ENCODE data around the gene LCE1A. TPM values are rescaled to one million over a fixed set of nuclear protein-coding genes. Genes with fewer than 3 reads are reported as not detected.

Gene LCE1A
- total and polyA plus RNA-seq, 2 of the 8 experiments (the other 6 are each of a cell fraction or from before 2014, with no cell fraction given): not detected

DNA sequence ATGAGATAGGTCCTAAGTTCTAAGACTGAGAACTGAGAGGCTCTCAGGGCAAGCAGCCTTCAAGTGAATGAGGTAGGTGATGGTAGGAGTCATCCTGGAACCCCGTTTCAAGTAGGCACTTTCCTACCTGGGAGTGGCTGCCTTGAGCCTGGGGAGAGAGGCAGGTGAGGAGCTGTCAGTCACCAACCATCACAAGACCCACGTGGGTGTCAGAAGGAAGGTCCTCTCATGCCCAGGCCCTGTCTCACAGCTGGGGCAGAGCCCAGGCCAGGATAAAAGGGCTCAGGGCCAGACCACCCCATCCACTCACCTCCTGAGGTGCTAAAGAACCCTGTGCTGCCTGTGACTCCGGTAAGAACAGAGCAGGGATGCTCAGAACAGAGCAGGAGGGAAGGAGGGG lies 30.9 kb upstream of the LCE1A start, which contains the start of gene LCE1D (continued):
- TF ChIP-seq, protein P1, sequence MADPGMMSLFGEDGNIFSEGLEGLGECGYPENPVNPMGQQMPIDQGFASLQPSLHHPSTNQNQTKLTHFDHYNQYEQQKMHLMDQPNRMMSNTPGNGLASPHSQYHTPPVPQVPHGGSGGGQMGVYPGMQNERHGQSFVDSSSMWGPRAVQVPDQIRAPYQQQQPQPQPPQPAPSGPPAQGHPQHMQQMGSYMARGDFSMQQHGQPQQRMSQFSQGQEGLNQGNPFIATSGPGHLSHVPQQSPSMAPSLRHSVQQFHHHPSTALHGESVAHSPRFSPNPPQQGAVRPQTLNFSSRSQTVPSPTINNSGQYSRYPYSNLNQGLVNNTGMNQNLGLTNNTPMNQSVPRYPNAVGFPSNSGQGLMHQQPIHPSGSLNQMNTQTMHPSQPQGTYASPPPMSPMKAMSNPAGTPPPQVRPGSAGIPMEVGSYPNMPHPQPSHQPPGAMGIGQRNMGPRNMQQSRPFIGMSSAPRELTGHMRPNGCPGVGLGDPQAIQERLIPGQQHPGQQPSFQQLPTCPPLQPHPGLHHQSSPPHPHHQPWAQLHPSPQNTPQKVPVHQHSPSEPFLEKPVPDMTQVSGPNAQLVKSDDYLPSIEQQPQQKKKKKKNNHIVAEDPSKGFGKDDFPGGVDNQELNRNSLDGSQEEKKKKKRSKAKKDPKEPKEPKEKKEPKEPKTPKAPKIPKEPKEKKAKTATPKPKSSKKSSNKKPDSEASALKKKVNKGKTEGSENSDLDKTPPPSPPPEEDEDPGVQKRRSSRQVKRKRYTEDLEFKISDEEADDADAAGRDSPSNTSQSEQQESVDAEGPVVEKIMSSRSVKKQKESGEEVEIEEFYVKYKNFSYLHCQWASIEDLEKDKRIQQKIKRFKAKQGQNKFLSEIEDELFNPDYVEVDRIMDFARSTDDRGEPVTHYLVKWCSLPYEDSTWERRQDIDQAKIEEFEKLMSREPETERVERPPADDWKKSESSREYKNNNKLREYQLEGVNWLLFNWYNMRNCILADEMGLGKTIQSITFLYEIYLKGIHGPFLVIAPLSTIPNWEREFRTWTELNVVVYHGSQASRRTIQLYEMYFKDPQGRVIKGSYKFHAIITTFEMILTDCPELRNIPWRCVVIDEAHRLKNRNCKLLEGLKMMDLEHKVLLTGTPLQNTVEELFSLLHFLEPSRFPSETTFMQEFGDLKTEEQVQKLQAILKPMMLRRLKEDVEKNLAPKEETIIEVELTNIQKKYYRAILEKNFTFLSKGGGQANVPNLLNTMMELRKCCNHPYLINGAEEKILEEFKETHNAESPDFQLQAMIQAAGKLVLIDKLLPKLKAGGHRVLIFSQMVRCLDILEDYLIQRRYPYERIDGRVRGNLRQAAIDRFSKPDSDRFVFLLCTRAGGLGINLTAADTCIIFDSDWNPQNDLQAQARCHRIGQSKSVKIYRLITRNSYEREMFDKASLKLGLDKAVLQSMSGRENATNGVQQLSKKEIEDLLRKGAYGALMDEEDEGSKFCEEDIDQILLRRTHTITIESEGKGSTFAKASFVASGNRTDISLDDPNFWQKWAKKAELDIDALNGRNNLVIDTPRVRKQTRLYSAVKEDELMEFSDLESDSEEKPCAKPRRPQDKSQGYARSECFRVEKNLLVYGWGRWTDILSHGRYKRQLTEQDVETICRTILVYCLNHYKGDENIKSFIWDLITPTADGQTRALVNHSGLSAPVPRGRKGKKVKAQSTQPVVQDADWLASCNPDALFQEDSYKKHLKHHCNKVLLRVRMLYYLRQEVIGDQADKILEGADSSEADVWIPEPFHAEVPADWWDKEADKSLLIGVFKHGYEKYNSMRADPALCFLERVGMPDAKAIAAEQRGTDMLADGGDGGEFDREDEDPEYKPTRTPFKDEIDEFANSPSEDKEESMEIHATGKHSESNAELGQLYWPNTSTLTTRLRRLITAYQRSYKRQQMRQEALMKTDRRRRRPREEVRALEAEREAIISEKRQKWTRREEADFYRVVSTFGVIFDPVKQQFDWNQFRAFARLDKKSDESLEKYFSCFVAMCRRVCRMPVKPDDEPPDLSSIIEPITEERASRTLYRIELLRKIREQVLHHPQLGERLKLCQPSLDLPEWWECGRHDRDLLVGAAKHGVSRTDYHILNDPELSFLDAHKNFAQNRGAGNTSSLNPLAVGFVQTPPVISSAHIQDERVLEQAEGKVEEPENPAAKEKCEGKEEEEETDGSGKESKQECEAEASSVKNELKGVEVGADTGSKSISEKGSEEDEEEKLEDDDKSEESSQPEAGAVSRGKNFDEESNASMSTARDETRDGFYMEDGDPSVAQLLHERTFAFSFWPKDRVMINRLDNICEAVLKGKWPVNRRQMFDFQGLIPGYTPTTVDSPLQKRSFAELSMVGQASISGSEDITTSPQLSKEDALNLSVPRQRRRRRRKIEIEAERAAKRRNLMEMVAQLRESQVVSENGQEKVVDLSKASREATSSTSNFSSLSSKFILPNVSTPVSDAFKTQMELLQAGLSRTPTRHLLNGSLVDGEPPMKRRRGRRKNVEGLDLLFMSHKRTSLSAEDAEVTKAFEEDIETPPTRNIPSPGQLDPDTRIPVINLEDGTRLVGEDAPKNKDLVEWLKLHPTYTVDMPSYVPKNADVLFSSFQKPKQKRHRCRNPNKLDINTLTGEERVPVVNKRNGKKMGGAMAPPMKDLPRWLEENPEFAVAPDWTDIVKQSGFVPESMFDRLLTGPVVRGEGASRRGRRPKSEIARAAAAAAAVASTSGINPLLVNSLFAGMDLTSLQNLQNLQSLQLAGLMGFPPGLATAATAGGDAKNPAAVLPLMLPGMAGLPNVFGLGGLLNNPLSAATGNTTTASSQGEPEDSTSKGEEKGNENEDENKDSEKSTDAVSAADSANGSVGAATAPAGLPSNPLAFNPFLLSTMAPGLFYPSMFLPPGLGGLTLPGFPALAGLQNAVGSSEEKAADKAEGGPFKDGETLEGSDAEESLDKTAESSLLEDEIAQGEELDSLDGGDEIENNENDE (IDR thresholded peaks at IDR 0.05; ENCODE audit: insufficient replicate concordance, low read length): no peak
- TF ChIP-seq BCL11A (IDR thresholded peaks at IDR 0.05; ENCODE audit: low read depth in 2 of 2, low read length in 2 of 2) (no peak), BRCA1 (IDR thresholded peaks at IDR 0.05; ENCODE audit: low read depth, low read length) (no peak), ASH2L (IDR thresholded peaks at IDR 0.05; ENCODE audit: low read length) (no peak), RXRA (IDR thresholded peaks at IDR 0.05; ENCODE audit: insufficient read depth, low read depth, low read length) (no peak), TAF1 (IDR thresholded peaks at IDR 0.05; ENCODE audit: low read depth, low read length) (no peak), KDM1A (IDR thresholded peaks at IDR 0.05; ENCODE audit: borderline replicate concordance, low read length) (no peak), CHD1 (IDR thresholded peaks at IDR 0.05; ENCODE audit: low read depth, low read length) (no peak)
- TF ChIP-seq, protein P2, sequence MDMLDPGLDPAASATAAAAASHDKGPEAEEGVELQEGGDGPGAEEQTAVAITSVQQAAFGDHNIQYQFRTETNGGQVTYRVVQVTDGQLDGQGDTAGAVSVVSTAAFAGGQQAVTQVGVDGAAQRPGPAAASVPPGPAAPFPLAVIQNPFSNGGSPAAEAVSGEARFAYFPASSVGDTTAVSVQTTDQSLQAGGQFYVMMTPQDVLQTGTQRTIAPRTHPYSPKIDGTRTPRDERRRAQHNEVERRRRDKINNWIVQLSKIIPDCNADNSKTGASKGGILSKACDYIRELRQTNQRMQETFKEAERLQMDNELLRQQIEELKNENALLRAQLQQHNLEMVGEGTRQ (IDR thresholded peaks at IDR 0.05; ENCODE audit: low read length): no peak
